ENCODE measurements around the gene NFATC4.

The NFATC4 gene

GRCh38 chr14:24394275-24394674 is 26.3 kb downstream of the NFATC4 start:
- TF ChIP-seq HDGF (IDR thresholded peaks at IDR 0.05; ENCODE audit: borderline replicate concordance) (no peak), ZNF384 (IDR thresholded peaks at IDR 0.05) (peak; percentile 69), NFRKB (IDR thresholded peaks at IDR 0.05) (no peak), L3MBTL2 (conservative IDR thresholded peaks at IDR 0.05) (no peak), LEF1 (IDR thresholded peaks at IDR 0.05; ENCODE audit: borderline replicate concordance) (no peak)
- ChIA-PET POLR2A (interaction anchor here (1.3 kb wide), 1 partner anchor 24 kb away, joined by 3 read pairs; no protein-coding TSS in a partner anchor), CTCF (no interaction called here)
- DNase-seq (ENCODE audit: extremely low spot score), result no peak

GRCh38 chr14:24395609-24396582 is 27.9 kb downstream of the NFATC4 start:
- ChIA-PET POLR2A (interaction anchor here (1.4 to 2.6 kb wide), 4 partner anchors 24 to 34 kb away, joined by 4 to 22 read pairs (median 7); partner anchors contain the start of genes CBLN3, KHNYN and NFATC4), CTCF (interaction anchor here (0.9 to 2.5 kb wide), 5 partner anchors 14 to 40 kb away, joined by 3 to 9 read pairs (median 3); partner anchors contain the start of genes CBLN3 and KHNYN)
- TF ChIP-seq FOXK2 (IDR thresholded peaks at IDR 0.05) (no peak), ELF4 (IDR thresholded peaks at IDR 0.05) (no peak), PKNOX1 (IDR thresholded peaks at IDR 0.05) (no peak), L3MBTL2 (conservative IDR thresholded peaks at IDR 0.05) (no peak), CTBP1 (IDR thresholded peaks at IDR 0.05; ENCODE audit: borderline replicate concordance) (no peak), SP1 (IDR thresholded peaks at IDR 0.05) (no peak), FOXA1 (IDR thresholded peaks at IDR 0.05) (no peak), ARNT (IDR thresholded peaks at IDR 0.05) (no peak)
- no peak for DNase-seq (ENCODE audit: extremely low spot score)

GRCh38 chr14:24397639-24398292 is 29.8 kb downstream of the NFATC4 start:
- TF ChIP-seq NFRKB (IDR thresholded peaks at IDR 0.05) (no peak), FOXA1 (IDR thresholded peaks at IDR 0.05) (no peak), PKNOX1 (IDR thresholded peaks at IDR 0.05) (no peak)
- DNase-seq (ENCODE audit: extremely low spot score), result no peak
- ChIA-PET CTCF (interaction anchor here (2.0 to 2.5 kb wide), 2 partner anchors 32 to 34 kb away, joined by 7 to 9 read pairs; no protein-coding TSS in a partner anchor), POLR2A (interaction anchor here (1.2 to 2.6 kb wide), 4 partner anchors 28 to 33 kb away, joined by 3 to 22 read pairs (median 8); partner anchors contain the start of genes CBLN3 and KHNYN)

- no peak for DNase-seq (ENCODE audit: extremely low spot score)
- ChIA-PET POLR2A (interaction anchor here (0.5 to 2.3 kb wide), 8 partner anchors 19 to 252 kb away, joined by 3 to 8 read pairs (median 4); partner anchors contain the start of genes CBLN3, KHNYN and PSME2), CTCF (interaction anchor here (1.1 to 1.3 kb wide), 2 partner anchors 13 to 33 kb away, joined by 4 to 8 read pairs; no protein-coding TSS in a partner anchor)
- no peak for TF ChIP-seq NFRKB (IDR thresholded peaks at IDR 0.05)
- no peak for TF ChIP-seq HDGF (IDR thresholded peaks at IDR 0.05; ENCODE audit: borderline replicate concordance)
- TF ChIP-seq L3MBTL2 (conservative IDR thresholded peaks at IDR 0.05), result no peak
- TF ChIP-seq FOXA1 (IDR thresholded peaks at IDR 0.05), result no peak
- no peak for TF ChIP-seq ZNF384 (IDR thresholded peaks at IDR 0.05)
- no peak for TF ChIP-seq SP1 (IDR thresholded peaks at IDR 0.05)
- TF ChIP-seq ARNT (IDR thresholded peaks at IDR 0.05), result no peak
- TF ChIP-seq TARDBP (IDR thresholded peaks at IDR 0.05), result no peak
- TF ChIP-seq CTBP1 (IDR thresholded peaks at IDR 0.05; ENCODE audit: borderline replicate concordance), result no peak
- TF ChIP-seq PKNOX1 (IDR thresholded peaks at IDR 0.05), result no peak
- no peak for TF ChIP-seq BHLHE40 (IDR thresholded peaks at IDR 0.05; ENCODE audit: borderline replicate concordance)
- no peak for TF ChIP-seq FOXM1 (IDR thresholded peaks at IDR 0.05; ENCODE audit: borderline replicate concordance)
- no peak for TF ChIP-seq LEF1 (IDR thresholded peaks at IDR 0.05; ENCODE audit: borderline replicate concordance)
- no peak for TF ChIP-seq ELF4 (IDR thresholded peaks at IDR 0.05)
- TF ChIP-seq FOXK2 (IDR thresholded peaks at IDR 0.05), result no peak
- TF ChIP-seq SUZ12 (IDR thresholded peaks at IDR 0.05), result no peak
Observed at GRCh38 chr14:24398293-24398652, 30.3 kb downstream of the NFATC4 start.

GRCh38 chr14:24398653-24399446 is 30.9 kb downstream of the NFATC4 start, which contains the start of gene NYNRIN:
Gene NYNRIN (plus strand): TSS chr14:24399003. CDS start chr14:24399247, 244 bp downstream.
- peak; percentile 53 for DNase-seq (ENCODE audit: extremely low spot score)
- ChIA-PET CTCF (interaction anchor here (1.1 to 1.3 kb wide), 2 partner anchors 13 to 33 kb away, joined by 4 to 8 read pairs; no protein-coding TSS in a partner anchor), POLR2A (interaction anchor here (0.5 to 2.5 kb wide), 9 partner anchors 10 to 253 kb away, joined by 3 to 10 read pairs (median 5); partner anchors contain the start of genes CBLN3, KHNYN and PSME2)
- no peak for TF ChIP-seq PKNOX1 (IDR thresholded peaks at IDR 0.05)
- no peak for TF ChIP-seq FOXA1 (IDR thresholded peaks at IDR 0.05)
- no peak for TF ChIP-seq HDGF (IDR thresholded peaks at IDR 0.05; ENCODE audit: borderline replicate concordance)
